ENCODE data around the gene SLC38A5. TPM values are rescaled to one million over a fixed set of nuclear protein-coding genes. Genes with fewer than 3 reads are reported as not detected.

SLC38A5 gene
- total and polyA plus RNA-seq, 9 of the 15 experiments (the other 6 are each of a cell fraction or from before 2014, with no cell fraction given), result 9.3 to 228 (median 142) TPM

GRCh38 chrX:48475774-48476577 lies 5.9 kb upstream of the SLC38A5 start, which contains the start of gene FTSJ1 (continued):
- TF ChIP-seq MBD1 (CRISPR knock-in tag; IDR thresholded peaks at IDR 0.05) (no peak), ZNF311 (CRISPR knock-in tag; IDR thresholded peaks at IDR 0.05) (no peak), HINFP (tag; conservative IDR thresholded peaks at IDR 0.05; ENCODE audit: low read depth) (no peak), E2F8 (IDR thresholded peaks at IDR 0.05; ENCODE audit: low read depth, partially characterized antibody) (peak; percentile 27), OTX1 (CRISPR knock-in tag; IDR thresholded peaks at IDR 0.05) (no peak), MLLT1 (IDR thresholded peaks at IDR 0.05) (no peak), STAG1 (CRISPR knock-in tag; IDR thresholded peaks at IDR 0.05; ENCODE audit: borderline replicate concordance) (no peak), TCF7L2 (IDR thresholded peaks at IDR 0.05; ENCODE audit: low read depth, low read length) (no peak), SMARCE1 (IDR thresholded peaks at IDR 0.05) (no peak), PPARD (CRISPR knock-in tag; IDR thresholded peaks at IDR 0.05) (no peak), TCF3 (CRISPR knock-in tag; IDR thresholded peaks at IDR 0.05) (no peak), ELF4 (CRISPR knock-in tag; IDR thresholded peaks at IDR 0.05) (no peak), ZBED1 (IDR thresholded peaks at IDR 0.05) (no peak), POLR2AphosphoS2 (IDR thresholded peaks at IDR 0.05; ENCODE audit: low read length) (no peak), ZNF174 (CRISPR knock-in tag; IDR thresholded peaks at IDR 0.05) (no peak), HIVEP1 (CRISPR knock-in tag; IDR thresholded peaks at IDR 0.05) (no peak), LEF1 (IDR thresholded peaks at IDR 0.05) (no peak), NR1H2 (CRISPR knock-in tag; IDR thresholded peaks at IDR 0.05) (0 out of 2 replicates have a peak, but pooled peaks have one; percentile 50), BDP1 (IDR thresholded peaks at IDR 0.05; ENCODE audit: insufficient read depth, insufficient read length) (no peak)

Measured in K562 (cell line).